Activated gamma-delta T cell treated with anti-CD3 and anti-CD28 coated beads, Interleukin-2, amount 50 U/mL, for 16 hours (primary cell): ENCODE results near the gene ADAD2.
"Not testable (repeated sequence)": the region's sequence is repeated elsewhere in the genome, so short reads cannot be mapped to it uniquely, and the experiment has no call there.

Source experiments
- DNase-seq: peaks from one replicate; pipeline ENCODE4 v3.0.0-alpha.2; 2020; ENCODE audit warnings: low read depth

Gene ADAD2

GRCh38 chr16:84195201-84196093 lies 4.5 kb downstream of the ADAD2 start:
- DNase-seq, result no peak

- DNase-seq, result no peak
These were observed 5.1 kb downstream of the ADAD2 start for GRCh38 chr16:84196101-84196500.

GRCh38 chr16:84196727-84197394 lies 5.9 kb downstream of the ADAD2 start:
- DNase-seq, result no peak

GRCh38 chr16:84197466-84198128 lies 6.6 kb downstream of the ADAD2 start:
- no peak for DNase-seq

GRCh38 chr16:84198401-84198800 lies 7.4 kb downstream of the ADAD2 start:
- DNase-seq, result no peak

- DNase-seq, result no peak
These were observed 8.1 kb downstream of the ADAD2 start for GRCh38 chr16:84199097-84199496.

GRCh38 chr16:84199861-84200260 lies 8.9 kb downstream of the ADAD2 start:
- DNase-seq, result no peak

GRCh38 chr16:84204551-84204950 lies 13.6 kb downstream of the ADAD2 start:
- DNase-seq, result not testable (repeated sequence)

GRCh38 chr16:84205123-84205522 lies 14.2 kb downstream of the ADAD2 start:
- not testable (repeated sequence) for DNase-seq

- no peak for DNase-seq
These were observed 15.2 kb downstream of the ADAD2 start for GRCh38 chr16:84205976-84206691.

GRCh38 chr16:84207251-84207650 lies 16.3 kb downstream of the ADAD2 start:
- DNase-seq, result no peak

GRCh38 chr16:84207879-84208278 lies 16.9 kb downstream of the ADAD2 start:
- no peak for DNase-seq

GRCh38 chr16:84209989-84210388 lies 19.0 kb downstream of the ADAD2 start:
- no peak for DNase-seq

GRCh38 chr16:84212154-84212553 lies 21.2 kb downstream of the ADAD2 start:
- DNase-seq, result no peak

- DNase-seq, result no peak
These were observed 21.7 kb downstream of the ADAD2 start for GRCh38 chr16:84212631-84213030.

- DNase-seq, result no peak
These were observed 23.6 kb downstream of the ADAD2 start for GRCh38 chr16:84214451-84215066.

- DNase-seq, result no peak
These were observed 24.6 kb downstream of the ADAD2 start for GRCh38 chr16:84215531-84215930.

- not testable (repeated sequence) for DNase-seq
These were observed 25.2 kb downstream of the ADAD2 start for GRCh38 chr16:84216144-84216543.

GRCh38 chr16:84218176-84218823 lies 27.3 kb downstream of the ADAD2 start:
- no peak for DNase-seq

GRCh38 chr16:84218956-84219355 lies 28.0 kb downstream of the ADAD2 start:
- DNase-seq, result no peak

GRCh38 chr16:84220851-84221250 lies 29.9 kb downstream of the ADAD2 start:
- DNase-seq, result no peak
